HEK293 (cell line): ENCODE data around the gene PIK3AP1.

Source experiments
- CTCF ChIA-PET: fragments of 350-600 bp; formaldehyde crosslinking; extraction: SDS; loops from one replicate; lab custom pipeline; 2021; ENCODE audit warnings: antibody characterized with exemption; lab: Yijun Ruan, JAX
- POLR2A ChIA-PET: fragments of 300-600 bp; formaldehyde crosslinking; extraction: SDS; loops from one replicate; lab custom pipeline; 2020; ENCODE audit warnings: antibody characterized with exemption, inconsistent platforms; lab: Yijun Ruan, JAX
- H3K27ac ChIP-seq: fragments of 200-500 bp; sonication (Bioruptor generic); 2 replicates; pipeline ENCODE4 v1.5.1; 2014; ENCODE audit warnings: low read depth, low read length, control low read depth, inconsistent platforms; ENCODE audit errors: extremely low read depth
- H3K36me3 ChIP-seq, 2 experiments: fragments of 200-500 bp in 1 of 2; sonication (Bioruptor generic) in 1 of 2; 1 replicate in 1 of 2; 2 replicates in 1 of 2; pipeline ENCODE4 v1.5.1; 2014 to 2017; ENCODE audit warnings: inconsistent platforms in 2 of 2, low read length in 2 of 2; ENCODE audit not compliant: control insufficient read depth in 2 of 2, insufficient read depth in 1 of 2
- H3K4me1 ChIP-seq: fragments of 200-500 bp; sonication (Bioruptor generic); 2 replicates; pipeline ENCODE4 v1.5.1; 2014; ENCODE audit warnings: mild to moderate bottlenecking, low read length, inconsistent platforms; ENCODE audit not compliant: control insufficient read depth, insufficient read depth
- H3K4me3 ChIP-seq: 2 replicates; pipeline ENCODE4 v1.5.1; 2011; ENCODE audit warnings: low read depth, mild to moderate bottlenecking, control low read depth, low read length, moderate library complexity
- H3K9me3 ChIP-seq: fragments of 200-500 bp; sonication (Bioruptor generic); 2 replicates; pipeline ENCODE4 v1.5.1; 2014; ENCODE audit warnings: low read depth, low read length, inconsistent platforms; ENCODE audit not compliant: control insufficient read depth, insufficient read depth
- GLIS1 ChIP-seq: fragments of 450-650 bp; formaldehyde crosslinking; IDR thresholded peaks from 2 replicates; pipeline ENCODE4 v1.5.1; 2016; ENCODE audit warnings: missing biosample characterization, missing genetic modification characterization
- RBAK ChIP-seq: fragments of 450-650 bp; formaldehyde crosslinking; IDR thresholded peaks from 2 replicates; pipeline ENCODE4 v1.5.1; 2016; ENCODE audit warnings: missing biosample characterization, missing genetic modification characterization
- SETDB1 ChIP-seq: IDR thresholded peaks from one replicate; pipeline ENCODE4 v1.6.1; 2017; ENCODE audit warnings: mild to moderate bottlenecking, low read length, moderate library complexity, mixed read lengths; ENCODE audit not compliant: insufficient read length
- YY1 ChIP-seq: fragments of 450-650 bp; formaldehyde crosslinking; IDR thresholded peaks from 2 replicates; pipeline ENCODE4 v1.5.1; 2018; ENCODE audit warnings: missing biosample characterization, missing genetic modification characterization
- ZBTB21 ChIP-seq: fragments of 450-650 bp; formaldehyde crosslinking; IDR thresholded peaks from 2 replicates; pipeline ENCODE4 v1.5.1; 2017; ENCODE audit warnings: missing biosample characterization, missing genetic modification characterization
- ZFHX2 ChIP-seq: fragments of 450-650 bp; formaldehyde crosslinking; conservative IDR thresholded peaks from 2 replicates; pipeline ENCODE4 v1.5.1; 2016; ENCODE audit warnings: missing biosample characterization, missing genetic modification characterization
- ZFP37 ChIP-seq: fragments of 450-650 bp; formaldehyde crosslinking; IDR thresholded peaks from 2 replicates; pipeline ENCODE4 v1.5.1; 2016; ENCODE audit warnings: missing biosample characterization, missing genetic modification characterization
- ZNF10 ChIP-seq: fragments of 450-650 bp; formaldehyde crosslinking; IDR thresholded peaks from 2 replicates; pipeline ENCODE4 v1.5.1; 2017; ENCODE audit warnings: missing biosample characterization, missing genetic modification characterization
- ZNF133 ChIP-seq: fragments of 450-650 bp; formaldehyde crosslinking; IDR thresholded peaks from 2 replicates; pipeline ENCODE4 v1.5.1; 2016; ENCODE audit warnings: missing biosample characterization, missing genetic modification characterization
- ZNF223 ChIP-seq: fragments of 450-650 bp; formaldehyde crosslinking; IDR thresholded peaks from 2 replicates; pipeline ENCODE4 v1.5.1; 2016; ENCODE audit warnings: missing biosample characterization, missing genetic modification characterization
- ZNF239 ChIP-seq: fragments of 450-650 bp; formaldehyde crosslinking; IDR thresholded peaks from 2 replicates; pipeline ENCODE4 v1.5.1; 2016; ENCODE audit warnings: missing biosample characterization, missing genetic modification characterization
- ZNF302 ChIP-seq: fragments of 450-650 bp; formaldehyde crosslinking; IDR thresholded peaks from 2 replicates; pipeline ENCODE4 v1.5.1; 2016; ENCODE audit warnings: missing biosample characterization, missing genetic modification characterization, low read depth
- ZNF324 ChIP-seq: fragments of 450-650 bp; formaldehyde crosslinking; IDR thresholded peaks from 2 replicates; pipeline ENCODE4 v1.5.1; 2016; ENCODE audit warnings: missing biosample characterization, missing genetic modification characterization
- ZNF335 ChIP-seq: fragments of 450-650 bp; formaldehyde crosslinking; conservative IDR thresholded peaks from 2 replicates; pipeline ENCODE4 v1.5.1; 2016; ENCODE audit warnings: missing biosample characterization, missing genetic modification characterization
- ZNF341 ChIP-seq: fragments of 450-650 bp; formaldehyde crosslinking; IDR thresholded peaks from 2 replicates; pipeline ENCODE4; 2016; ENCODE audit warnings: low read depth, missing biosample characterization, missing genetic modification characterization
- ZNF37A ChIP-seq: fragments of 450-650 bp; IDR thresholded peaks from 2 replicates; pipeline ENCODE4 v1.5.1; 2018; ENCODE audit warnings: missing biosample characterization, missing genetic modification characterization
- ZNF433 ChIP-seq: fragments of 450-650 bp; formaldehyde crosslinking; IDR thresholded peaks from 2 replicates; pipeline ENCODE4 v1.5.1; 2016; ENCODE audit warnings: missing biosample characterization, missing genetic modification characterization, low read depth
- ZNF473 ChIP-seq: fragments of 450-650 bp; formaldehyde crosslinking; IDR thresholded peaks from 2 replicates; pipeline ENCODE4 v1.5.1; 2017; ENCODE audit warnings: missing biosample characterization, missing genetic modification characterization
- ZNF48 ChIP-seq: fragments of 450-650 bp; formaldehyde crosslinking; IDR thresholded peaks from 2 replicates; pipeline ENCODE4 v1.5.1; 2016; ENCODE audit warnings: missing biosample characterization, missing genetic modification characterization
- ZNF561 ChIP-seq: fragments of 450-650 bp; IDR thresholded peaks from 2 replicates; pipeline ENCODE4 v1.5.1; 2018; ENCODE audit warnings: missing biosample characterization, missing genetic modification characterization, borderline replicate concordance
- ZNF747 ChIP-seq: fragments of 450-650 bp; formaldehyde crosslinking; IDR thresholded peaks from 2 replicates; pipeline ENCODE4 v1.5.1; 2016; ENCODE audit warnings: missing biosample characterization, missing genetic modification characterization
- ZNF776 ChIP-seq: fragments of 450-650 bp; formaldehyde crosslinking; IDR thresholded peaks from 2 replicates; pipeline ENCODE4 v1.5.0; 2017; ENCODE audit warnings: missing biosample characterization, missing genetic modification characterization, borderline replicate concordance
- ZNF792 ChIP-seq: fragments of 450-650 bp; formaldehyde crosslinking; IDR thresholded peaks from 2 replicates; pipeline ENCODE4 v1.5.1; 2016; ENCODE audit warnings: missing biosample characterization, missing genetic modification characterization
- ZSCAN16 ChIP-seq: fragments of 450-650 bp; formaldehyde crosslinking; IDR thresholded peaks from 2 replicates; pipeline ENCODE4 v1.5.1; 2016; ENCODE audit warnings: missing biosample characterization, missing genetic modification characterization
- TF ChIP-seq, protein P1 (sequence below): fragments of 450-650 bp; formaldehyde crosslinking; IDR thresholded peaks from 2 replicates; pipeline ENCODE4 v1.5.1; 2017; ENCODE audit warnings: missing biosample characterization, missing genetic modification characterization
- TF ChIP-seq, protein P2 (sequence below): fragments of 450-650 bp; formaldehyde crosslinking; IDR thresholded peaks from 2 replicates; pipeline ENCODE4 v1.5.1; 2017; ENCODE audit warnings: missing biosample characterization, missing genetic modification characterization
- TF ChIP-seq, protein P3 (sequence below): fragments of 450-650 bp; formaldehyde crosslinking; IDR thresholded peaks from 2 replicates; pipeline ENCODE4 v1.5.1; 2016; ENCODE audit warnings: missing biosample characterization, missing genetic modification characterization
- TF ChIP-seq, protein P4 (sequence below): fragments of 450-650 bp; formaldehyde crosslinking; IDR thresholded peaks from 2 replicates; pipeline ENCODE4 v1.5.1; 2016; ENCODE audit warnings: missing biosample characterization, missing genetic modification characterization
- TF ChIP-seq, protein P5 (sequence below): fragments of 450-650 bp; IDR thresholded peaks from 2 replicates; pipeline ENCODE4 v1.5.1; 2018; ENCODE audit warnings: missing biosample characterization, missing genetic modification characterization
- TF ChIP-seq, protein P6 (sequence below): fragments of 450-650 bp; formaldehyde crosslinking; IDR thresholded peaks from 2 replicates; pipeline ENCODE4; 2016; ENCODE audit warnings: missing biosample characterization, missing genetic modification characterization

PIK3AP1 gene

DNA sequence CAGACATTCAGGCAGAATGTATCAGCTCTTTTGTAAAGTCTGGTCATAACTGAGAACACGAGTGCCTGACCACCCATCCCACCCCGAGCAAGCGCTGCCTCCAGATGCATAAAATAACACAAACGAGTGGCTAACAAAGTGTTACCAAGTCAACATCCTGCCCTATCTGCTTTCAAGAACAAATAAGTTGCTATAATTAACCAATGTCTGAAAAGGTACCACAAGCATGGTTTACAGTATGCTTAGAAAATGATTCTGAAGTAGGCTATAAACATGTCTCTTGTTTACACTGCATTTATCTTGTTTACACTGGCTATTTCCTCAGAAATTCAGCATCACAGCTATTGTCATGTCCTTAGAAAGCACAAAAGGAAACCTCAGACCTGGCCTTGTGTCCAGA, 49.5 kb downstream of the PIK3AP1 start:
- Histone ChIP-seq H3K27ac (no peak overlapping the region), H3K36me3 (no peaks in the 10 kb centered on the region), H3K4me1 (peaks cover 5% of the 10 kb centered on the region; the same call in 1 of the 2 replicates), H3K4me3 (no peak overlapping the region), H3K9me3 (no peaks in the 10 kb centered on the region)
- CTCF ChIA-PET, result interaction anchor here (1.1 to 1.5 kb wide), 2 partner anchors 27 to 157 kb away, joined by 3 to 4 read pairs; partner anchors contain the start of gene TLL2
- TF ChIP-seq ZNF48 (tag by site-specific recombination), result no peak
- TF ChIP-seq SETDB1, result no peak
- TF ChIP-seq ZSCAN16 (tag by site-specific recombination), result no peak
- TF ChIP-seq, protein P1, sequence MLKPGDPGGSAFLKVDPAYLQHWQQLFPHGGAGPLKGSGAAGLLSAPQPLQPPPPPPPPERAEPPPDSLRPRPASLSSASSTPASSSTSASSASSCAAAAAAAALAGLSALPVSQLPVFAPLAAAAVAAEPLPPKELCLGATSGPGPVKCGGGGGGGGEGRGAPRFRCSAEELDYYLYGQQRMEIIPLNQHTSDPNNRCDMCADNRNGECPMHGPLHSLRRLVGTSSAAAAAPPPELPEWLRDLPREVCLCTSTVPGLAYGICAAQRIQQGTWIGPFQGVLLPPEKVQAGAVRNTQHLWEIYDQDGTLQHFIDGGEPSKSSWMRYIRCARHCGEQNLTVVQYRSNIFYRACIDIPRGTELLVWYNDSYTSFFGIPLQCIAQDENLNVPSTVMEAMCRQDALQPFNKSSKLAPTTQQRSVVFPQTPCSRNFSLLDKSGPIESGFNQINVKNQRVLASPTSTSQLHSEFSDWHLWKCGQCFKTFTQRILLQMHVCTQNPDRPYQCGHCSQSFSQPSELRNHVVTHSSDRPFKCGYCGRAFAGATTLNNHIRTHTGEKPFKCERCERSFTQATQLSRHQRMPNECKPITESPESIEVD (tag by site-specific recombination), result peak; percentile 44; the same call in 1 of the 2 replicates
- TF ChIP-seq ZNF792 (tag by site-specific recombination), result no peak
- TF ChIP-seq ZNF433, result no peak
- no peak for TF ChIP-seq ZNF335 (tag by site-specific recombination)
- TF ChIP-seq, protein P2, sequence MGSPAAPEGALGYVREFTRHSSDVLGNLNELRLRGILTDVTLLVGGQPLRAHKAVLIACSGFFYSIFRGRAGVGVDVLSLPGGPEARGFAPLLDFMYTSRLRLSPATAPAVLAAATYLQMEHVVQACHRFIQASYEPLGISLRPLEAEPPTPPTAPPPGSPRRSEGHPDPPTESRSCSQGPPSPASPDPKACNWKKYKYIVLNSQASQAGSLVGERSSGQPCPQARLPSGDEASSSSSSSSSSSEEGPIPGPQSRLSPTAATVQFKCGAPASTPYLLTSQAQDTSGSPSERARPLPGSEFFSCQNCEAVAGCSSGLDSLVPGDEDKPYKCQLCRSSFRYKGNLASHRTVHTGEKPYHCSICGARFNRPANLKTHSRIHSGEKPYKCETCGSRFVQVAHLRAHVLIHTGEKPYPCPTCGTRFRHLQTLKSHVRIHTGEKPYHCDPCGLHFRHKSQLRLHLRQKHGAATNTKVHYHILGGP, result peak; percentile 75; the same call in 1 of the 2 replicates
- TF ChIP-seq ZNF37A, result no peak
- TF ChIP-seq ZNF302 (tag by site-specific recombination), result no peak
- TF ChIP-seq ZNF133 (tag by site-specific recombination), result no peak
- TF ChIP-seq ZNF324, result no peak
- TF ChIP-seq RBAK (tag by site-specific recombination), result no peak
- no peak for TF ChIP-seq ZNF223 (tag by site-specific recombination)
- POLR2A ChIA-PET, result no interaction called here

DNA sequence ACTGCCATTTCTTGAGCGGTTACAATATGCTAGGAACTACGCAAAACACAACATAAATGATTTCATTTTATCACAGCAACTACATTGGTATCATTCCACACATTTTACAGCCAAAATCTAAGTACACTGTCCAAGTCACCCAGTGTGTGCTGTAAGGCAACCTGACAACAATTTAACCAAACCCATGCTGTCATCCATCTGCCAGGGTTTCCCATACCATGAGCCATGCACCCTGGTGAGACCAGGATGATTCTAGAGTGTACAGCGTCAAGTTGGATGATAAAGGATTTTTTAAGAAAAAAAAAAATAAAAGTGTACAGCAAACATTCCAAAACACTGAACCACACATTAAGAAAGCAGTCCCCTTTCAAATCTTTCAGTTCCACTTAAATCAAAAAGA, 52.9 kb downstream of the PIK3AP1 start:
- TF ChIP-seq ZNF561 (tag by site-specific recombination) (no peak), GLIS1 (tag by site-specific recombination) (no peak), ZNF239 (tag by site-specific recombination) (no peak), ZNF473 (tag by site-specific recombination) (no peak), YY1 (no peak), ZFP37 (tag by site-specific recombination) (no peak), ZNF747 (tag by site-specific recombination) (no peak), ZBTB21 (tag by site-specific recombination) (no peak), ZNF341 (tag by site-specific recombination) (no peak), ZFHX2 (tag by site-specific recombination) (no peak), ZNF10 (tag by site-specific recombination) (no peak), ZNF776 (tag by site-specific recombination) (no peak)
- TF ChIP-seq, protein P3, sequence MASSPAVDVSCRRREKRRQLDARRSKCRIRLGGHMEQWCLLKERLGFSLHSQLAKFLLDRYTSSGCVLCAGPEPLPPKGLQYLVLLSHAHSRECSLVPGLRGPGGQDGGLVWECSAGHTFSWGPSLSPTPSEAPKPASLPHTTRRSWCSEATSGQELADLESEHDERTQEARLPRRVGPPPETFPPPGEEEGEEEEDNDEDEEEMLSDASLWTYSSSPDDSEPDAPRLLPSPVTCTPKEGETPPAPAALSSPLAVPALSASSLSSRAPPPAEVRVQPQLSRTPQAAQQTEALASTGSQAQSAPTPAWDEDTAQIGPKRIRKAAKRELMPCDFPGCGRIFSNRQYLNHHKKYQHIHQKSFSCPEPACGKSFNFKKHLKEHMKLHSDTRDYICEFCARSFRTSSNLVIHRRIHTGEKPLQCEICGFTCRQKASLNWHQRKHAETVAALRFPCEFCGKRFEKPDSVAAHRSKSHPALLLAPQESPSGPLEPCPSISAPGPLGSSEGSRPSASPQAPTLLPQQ (tag by site-specific recombination), result no peak
- TF ChIP-seq, protein P4, sequence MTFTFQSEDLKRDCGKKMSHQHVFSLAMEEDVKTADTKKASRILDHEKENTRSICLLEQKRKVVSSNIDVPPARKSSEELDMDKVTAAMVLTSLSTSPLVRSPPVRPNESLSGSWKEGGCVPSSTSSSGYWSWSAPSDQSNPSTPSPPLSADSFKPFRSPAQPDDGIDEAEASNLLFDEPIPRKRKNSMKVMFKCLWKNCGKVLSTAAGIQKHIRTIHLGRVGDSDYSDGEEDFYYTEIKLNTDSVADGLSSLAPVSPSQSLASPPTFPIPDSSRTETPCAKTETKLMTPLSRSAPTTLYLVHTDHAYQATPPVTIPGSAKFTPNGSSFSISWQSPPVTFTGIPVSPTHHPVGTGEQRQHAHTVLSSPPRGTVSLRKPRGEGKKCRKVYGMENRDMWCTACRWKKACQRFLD (tag by site-specific recombination), result no peak
- TF ChIP-seq, protein P5, sequence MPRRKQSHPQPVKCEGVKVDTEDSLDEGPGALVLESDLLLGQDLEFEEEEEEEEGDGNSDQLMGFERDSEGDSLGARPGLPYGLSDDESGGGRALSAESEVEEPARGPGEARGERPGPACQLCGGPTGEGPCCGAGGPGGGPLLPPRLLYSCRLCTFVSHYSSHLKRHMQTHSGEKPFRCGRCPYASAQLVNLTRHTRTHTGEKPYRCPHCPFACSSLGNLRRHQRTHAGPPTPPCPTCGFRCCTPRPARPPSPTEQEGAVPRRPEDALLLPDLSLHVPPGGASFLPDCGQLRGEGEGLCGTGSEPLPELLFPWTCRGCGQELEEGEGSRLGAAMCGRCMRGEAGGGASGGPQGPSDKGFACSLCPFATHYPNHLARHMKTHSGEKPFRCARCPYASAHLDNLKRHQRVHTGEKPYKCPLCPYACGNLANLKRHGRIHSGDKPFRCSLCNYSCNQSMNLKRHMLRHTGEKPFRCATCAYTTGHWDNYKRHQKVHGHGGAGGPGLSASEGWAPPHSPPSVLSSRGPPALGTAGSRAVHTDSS (tag by site-specific recombination), result no peak
- TF ChIP-seq, protein P6, sequence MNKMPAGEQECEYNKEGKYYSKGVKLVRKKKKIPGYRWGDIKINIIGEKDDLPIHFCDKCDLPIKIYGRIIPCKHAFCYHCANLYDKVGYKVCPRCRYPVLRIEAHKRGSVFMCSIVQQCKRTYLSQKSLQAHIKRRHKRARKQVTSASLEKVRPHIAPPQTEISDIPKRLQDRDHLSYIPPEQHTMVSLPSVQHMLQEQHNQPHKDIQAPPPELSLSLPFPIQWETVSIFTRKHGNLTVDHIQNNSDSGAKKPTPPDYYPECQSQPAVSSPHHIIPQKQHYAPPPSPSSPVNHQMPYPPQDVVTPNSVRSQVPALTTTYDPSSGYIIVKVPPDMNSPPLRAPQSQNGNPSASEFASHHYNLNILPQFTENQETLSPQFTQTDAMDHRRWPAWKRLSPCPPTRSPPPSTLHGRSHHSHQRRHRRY (tag by site-specific recombination), result no peak
- Histone ChIP-seq H3K4me3 (no peak overlapping the region), H3K9me3 (no peaks in the 10 kb centered on the region), H3K27ac (no peak overlapping the region), H3K36me3 (no peaks in the 10 kb centered on the region), H3K4me1 (no peaks in the 10 kb centered on the region)
- POLR2A ChIA-PET, result no interaction called here
- CTCF ChIA-PET, result no interaction called here
